H1 (cell line): ENCODE data around the gene NELL1. TPM values are rescaled to one million over a fixed set of nuclear protein-coding genes. Genes with fewer than 3 reads are reported as not detected.

Experiments used
- CTCF ChIA-PET: fragments of 300-600 bp; sonication (Branson Sonifier 250); formaldehyde crosslinking; loops from one replicate; lab custom pipeline; 2021; ENCODE audit not compliant: partially characterized antibody; lab: Charles Lee
- POLR2A ChIA-PET: fragments of 300-600 bp; sonication (Branson Sonifier 250); formaldehyde crosslinking; loops from one replicate; lab custom pipeline; 2021; ENCODE audit warnings: inconsistent platforms; ENCODE audit not compliant: partially characterized antibody; lab: Charles Lee
- DNase-seq, 2 experiments: peaks; one replicate each; pipeline versions ENCODE4 v3.0.0 to v3.0.0-alpha.2; 2010 to 2022; ENCODE audit warnings: low spot score in 2 of 2, low read depth in 1 of 2, mixed read lengths in 1 of 2
- FAIRE-seq: peaks from 2 replicates; lab custom pipeline; 2011; peaks lifted over from hg19 to GRCh38; lab: Jason Lieb, UNC
- H2AFZ ChIP-seq: 2 replicates; pipeline ENCODE4 v1.8.1; 2012; ENCODE audit warnings: low read length, inconsistent platforms
- H2AK5ac ChIP-seq: 2 replicates; pipeline ENCODE4 v1.6.1; 2013; ENCODE audit warnings: low read depth, low read length
- H2BK120ac ChIP-seq: replicated peaks from 2 replicates; pipeline ENCODE3; 2013; ENCODE audit warnings: low read depth, low read length, inconsistent platforms
- H2BK12ac ChIP-seq: 2 replicates; pipeline ENCODE4 v1.6.1; 2013; ENCODE audit warnings: low read depth, low read length
- H2BK15ac ChIP-seq: 2 replicates; pipeline ENCODE4 v1.6.1; 2013; ENCODE audit warnings: low read length
- H2BK20ac ChIP-seq: 2 replicates; pipeline ENCODE4 v1.6.1; 2013; ENCODE audit warnings: low read length
- H2BK5ac ChIP-seq: 2 replicates; pipeline ENCODE4 v1.6.1; 2013; ENCODE audit warnings: low read depth, low read length
- H3K14ac ChIP-seq: 2 replicates; pipeline ENCODE4 v1.6.1; 2013; ENCODE audit warnings: inconsistent platforms; ENCODE audit not compliant: insufficient read length
- H3K18ac ChIP-seq: 2 replicates; pipeline ENCODE4 v1.6.1; 2013; ENCODE audit warnings: low read length; ENCODE audit errors: extremely low read depth
- H3K23ac ChIP-seq: 2 replicates; pipeline ENCODE4 v1.6.1; 2013; ENCODE audit warnings: inconsistent platforms; ENCODE audit not compliant: insufficient read length
- H3K23me2 ChIP-seq: 2 replicates; pipeline ENCODE4 v1.6.1; 2013; ENCODE audit warnings: low read depth, low read length
- H3K27ac ChIP-seq: 2 replicates; pipeline ENCODE4 v1.6.1; 2011; ENCODE audit warnings: low read depth, low read length, inconsistent platforms
- H3K27me3 ChIP-seq, 4 experiments: replicated peaks in 1 of 4; 1 replicate in 1 of 4; 2 replicates in 3 of 4; pipeline versions ENCODE4 v1.6.1 to v1.8.1; 2011 to 2013; ENCODE audit warnings: low read length in 3 of 4, mild to moderate bottlenecking in 3 of 4, inconsistent platforms in 2 of 4, mixed read lengths in 2 of 4, moderate library complexity in 1 of 4; ENCODE audit not compliant: control insufficient read depth in 3 of 4, insufficient read depth in 3 of 4; ENCODE audit errors: extremely low read depth in 1 of 4
- H3K36me3 ChIP-seq, 4 experiments: 2 replicates each; pipeline versions ENCODE4 v1.6.1 to v1.8.1; 2011 to 2013; ENCODE audit warnings: mild to moderate bottlenecking in 4 of 4, low read length in 3 of 4, moderate library complexity in 2 of 4, control low read depth in 1 of 4, inconsistent platforms in 1 of 4; ENCODE audit not compliant: insufficient read depth in 4 of 4, control insufficient read depth in 2 of 4
- H3K4ac ChIP-seq: replicated peaks from 2 replicates; pipeline ENCODE3; 2013; ENCODE audit warnings: low read length, low read depth, mixed read lengths, inconsistent platforms; ENCODE audit not compliant: insufficient read length
- H3K4me1 ChIP-seq, 4 experiments: replicated peaks in 1 of 4; 1 replicate in 1 of 4; 2 replicates in 3 of 4; pipeline versions ENCODE4 v1.6.1 to v1.8.1; 2011 to 2013; ENCODE audit warnings: low read length in 3 of 4, inconsistent platforms in 2 of 4, mixed read lengths in 1 of 4; ENCODE audit not compliant: insufficient read depth in 4 of 4, control insufficient read depth in 3 of 4
- H3K4me2 ChIP-seq, 2 experiments: 2 replicates each; pipeline versions ENCODE4 v1.6.1 to v1.8.1; 2011 to 2013; ENCODE audit warnings: low read depth in 2 of 2, low read length in 2 of 2, control low read depth in 1 of 2, inconsistent platforms in 1 of 2, mild to moderate bottlenecking in 1 of 2; ENCODE audit not compliant: insufficient read depth in 1 of 2
- H3K4me3 ChIP-seq, 4 experiments: fragments of 200-600, 300-600 bp in 1 of 4; sonication (generic), shearing (Covaris generic), sonication (Bioruptor Twin) in 1 of 4; 2 replicates each; pipeline versions ENCODE4 v1.5.1 to v1.8.1; 2011 to 2016; ENCODE audit warnings: low read length in 4 of 4, low read depth in 3 of 4, control low read depth in 2 of 4, inconsistent platforms in 2 of 4, mild to moderate bottlenecking in 2 of 4, mixed read lengths in 1 of 4, moderate library complexity in 1 of 4; ENCODE audit not compliant: insufficient read depth in 2 of 4; ENCODE audit errors: extremely low read depth in 1 of 4
- H3K56ac ChIP-seq: replicated peaks from 2 replicates; pipeline ENCODE3; 2013; ENCODE audit warnings: low read depth, mild to moderate bottlenecking, mixed read lengths, low read length, inconsistent platforms; ENCODE audit not compliant: insufficient read length
- H3K79me1 ChIP-seq: 2 replicates; pipeline ENCODE4 v1.6.1; 2013; ENCODE audit warnings: low read depth, low read length, control low read depth
- H3K79me2 ChIP-seq, 2 experiments: 2 replicates each; pipeline versions ENCODE4 v1.6.1 to v1.8.1; 2012 to 2013; ENCODE audit warnings: low read length in 2 of 2, mild to moderate bottlenecking in 2 of 2, inconsistent platforms in 1 of 2; ENCODE audit not compliant: insufficient read depth in 2 of 2, control insufficient read depth in 1 of 2
- H3K9ac ChIP-seq, 4 experiments: replicated peaks in 1 of 4; 1 replicate in 1 of 4; 2 replicates in 3 of 4; pipeline versions ENCODE4 v1.6.1 to v1.8.1; 2011 to 2013; ENCODE audit warnings: low read depth in 3 of 4, low read length in 3 of 4, control low read depth in 2 of 4, mild to moderate bottlenecking in 2 of 4, moderate library complexity in 2 of 4, inconsistent platforms in 1 of 4; ENCODE audit errors: extremely low read depth in 1 of 4
- H3K9me3 ChIP-seq, 2 experiments: 2 replicates each; pipeline versions ENCODE4 v1.6.1 to v1.8.1; 2012 to 2013; ENCODE audit warnings: mild to moderate bottlenecking in 2 of 2, moderate library complexity in 2 of 2, control low read depth in 1 of 2, inconsistent platforms in 1 of 2, low read depth in 1 of 2, low read length in 1 of 2, mixed read lengths in 1 of 2; ENCODE audit not compliant: insufficient read depth in 2 of 2
- H4K20me1 ChIP-seq, 2 experiments: replicated peaks in 1 of 2; 2 replicates each; pipeline versions ENCODE3 to v1.8.1; 2011 to 2013; ENCODE audit warnings: inconsistent platforms in 2 of 2, low read length in 2 of 2, mild to moderate bottlenecking in 1 of 2; ENCODE audit not compliant: insufficient read depth in 2 of 2, control insufficient read depth in 1 of 2
- H4K5ac ChIP-seq: 2 replicates; pipeline ENCODE4 v1.6.1; 2013; ENCODE audit warnings: low read length, low read depth, mixed read lengths, inconsistent platforms; ENCODE audit not compliant: insufficient read length
- H4K8ac ChIP-seq: 2 replicates; pipeline ENCODE4 v1.8.0; 2013; ENCODE audit warnings: mild to moderate bottlenecking, moderate library complexity, low read length, inconsistent platforms; ENCODE audit not compliant: insufficient read depth; ENCODE audit errors: extremely low read depth
- H4K91ac ChIP-seq: replicated peaks from 2 replicates; pipeline ENCODE3; 2013; ENCODE audit warnings: low read length, mixed read lengths, inconsistent platforms; ENCODE audit not compliant: insufficient read length
- ASH2L ChIP-seq: fragments of 200-600, 300-600 bp; sonication (generic); IDR thresholded peaks from one replicate; pipeline ENCODE4 v1.7.1; 2017; ENCODE audit warnings: low read length
- CBX5 ChIP-seq: fragments of 300-800, 300-1000 bp; sonication (generic); IDR thresholded peaks from 2 replicates; pipeline ENCODE4 v1.7.1; 2016; ENCODE audit warnings: antibody characterized with exemption, low read length, low read depth
- CREB1 ChIP-seq: IDR thresholded peaks from 2 replicates; pipeline ENCODE4 v1.6.1; 2012; ENCODE audit warnings: inconsistent platforms
- EGR1 ChIP-seq: IDR thresholded peaks from 2 replicates; pipeline ENCODE4 v1.6.1; 2011; ENCODE audit warnings: low read depth, low read length, borderline replicate concordance
- HDAC2 ChIP-seq, 2 experiments: fragments of 300-600 bp in 1 of 2; sonication (generic) in 1 of 2; IDR thresholded peaks; 2 replicates each; pipeline ENCODE4 v1.6.1; 2011 to 2012; ENCODE audit warnings: low read depth in 2 of 2, low read length in 2 of 2, mild to moderate bottlenecking in 2 of 2, moderate library complexity in 2 of 2, borderline replicate concordance in 1 of 2, inconsistent platforms in 1 of 2
- JUND ChIP-seq: IDR thresholded peaks from 2 replicates; pipeline ENCODE4 v1.6.1; 2011; ENCODE audit warnings: mild to moderate bottlenecking, improper control_type of control experiment, low read length
- MAFK ChIP-seq: IDR thresholded peaks from 2 replicates; pipeline ENCODE4 v1.6.1; 2012; ENCODE audit warnings: low read depth, mild to moderate bottlenecking, improper control_type of control experiment, low read length
- PHF8 ChIP-seq: fragments of 200-600 bp; sonication (generic); conservative IDR thresholded peaks from 2 replicates; pipeline ENCODE4 v1.7.1; 2012; ENCODE audit warnings: low read depth, mild to moderate bottlenecking, inconsistent platforms, low read length, moderate library complexity
- SAP30 ChIP-seq: fragments of 300-600 bp; sonication (generic); IDR thresholded peaks from 2 replicates; pipeline ENCODE4 v1.7.1; 2012; ENCODE audit warnings: low read length, moderate library complexity, mild to moderate bottlenecking, inconsistent platforms; ENCODE audit not compliant: insufficient read depth, insufficient replicate concordance
- SIN3A ChIP-seq, 2 experiments: IDR thresholded peaks in 1 of 2; conservative IDR thresholded peaks in 1 of 2; 2 replicates each; pipeline ENCODE4 v1.6.1; 2011 to 2012; ENCODE audit warnings: low read length in 2 of 2, improper control_type of control experiment in 1 of 2, low read depth in 1 of 2, mild to moderate bottlenecking in 1 of 2
- SIRT6 ChIP-seq: IDR thresholded peaks from one replicate; pipeline ENCODE4 v1.7.1; 2012; ENCODE audit warnings: low read length, inconsistent platforms
- TAF7 ChIP-seq: optimal IDR thresholded peaks from 2 replicates; pipeline ENCODE3; 2011; ENCODE audit warnings: low read depth, mild to moderate bottlenecking, inconsistent platforms, low read length, moderate library complexity, borderline replicate concordance
- TCF12 ChIP-seq: IDR thresholded peaks from 2 replicates; pipeline ENCODE4 v1.6.1; 2011; ENCODE audit warnings: low read depth, mild to moderate bottlenecking, low read length
- TEAD4 ChIP-seq: IDR thresholded peaks from 2 replicates; pipeline ENCODE4 v1.6.1; 2012; ENCODE audit warnings: low read depth, low read length, inconsistent platforms, mixed read lengths
- WGBS, 2 experiments: shearing (Covaris generic) in 1 of 2; methylation state at CpG; one replicate each; pipeline versions ENCODE4 v1.1.6 to v1.1.7; 2013 to 2015; ENCODE audit warnings: low lambda C conversion rate in 2 of 2, mixed read lengths in 2 of 2, inconsistent platforms in 1 of 2, low coverage in 1 of 2, missing lambda C conversion rate in 1 of 2; ENCODE audit not compliant: insufficient replicate concordance in 2 of 2, insufficient coverage in 1 of 2, insufficient read length in 1 of 2; ENCODE audit errors: extremely low coverage in 1 of 2, missing lambda C conversion rate in 1 of 2; 5-methylcytosine and 5-hydroxymethylcytosine counted together
- polyA plus RNA-seq, 7 experiments: library from polyadenylated mRNA; depleted of rRNA in 3 of 7; stranded (reverse) in 5 of 7; unstranded in 2 of 7; fragments of >200 nt in 5 of 7; fragments of 200-250 nt in 2 of 7; gene quantifications; 1 replicate in 5 of 7; 2 replicates in 1 of 7; 4 replicates in 1 of 7; pipeline versions ENCODE4 v1.2.1 to v1.2.3, GENCODE V29; 2011 to 2013; ENCODE audit warnings: missing spikeins in 2 of 7, mixed read lengths in 2 of 7
- total RNA-seq: library from RNA; stranded (reverse); fragmentation: NEBNext Ultra II Directional; extraction: Animal tissue kit (Norgen Biotek cat#: 25700); gene quantifications from 2 replicates; pipeline ENCODE4 v1.2.1, GENCODE V29; 2021

Gene NELL1
- total and polyA plus RNA-seq, 2 of the 8 experiments (the other 6 are each of a cell fraction or from before 2014, with no cell fraction given): 0.21 TPM; not detected in 1

- Histone ChIP-seq H3K4ac (no peak overlapping the region), H3K18ac (no peak overlapping the region), H3K4me1 (0 out of 7 replicates have a peak, but pooled peaks cover 0 to 3% (median 0%) of the 10 kb centered on the region in 4 experiments), H3K14ac (no peak overlapping the region), H3K23ac (no peak overlapping the region), H4K5ac (no peak overlapping the region), H4K91ac (no peak overlapping the region), H2BK12ac (no peak overlapping the region), H2BK120ac (no peak overlapping the region)
- CTCF ChIA-PET: interaction anchor here (1.4 kb wide), 1 partner anchor 111 kb away, joined by 3 read pairs; no protein-coding TSS in a partner anchor
- FAIRE-seq: no peak
- TF ChIP-seq TCF12 (no peak), SAP30 (no peak), JUND (no peak), TEAD4 (no peak), CBX5 (no peak), SIN3A (conservative IDR thresholded peaks at IDR 0.05 in 1 of 2, IDR thresholded peaks at IDR 0.05 in 1 of 2; ENCODE audit: low read depth in 1 of 2, low read length in 2 of 2) (no peak), CREB1 (no peak), HDAC2 (IDR thresholded peaks at IDR 0.05; ENCODE audit: borderline replicate concordance in 1 of 2, low read depth in 2 of 2, low read length in 2 of 2) (no peak), SIRT6 (no peak), PHF8 (no peak), TAF7 (no peak), MAFK (no peak), ASH2L (no peak), EGR1 (no peak)
- TF ChIP-seq, all 59 proteins: peak for 0
- Histone ChIP-seq H3K9me3 (no peaks in the 10 kb centered on the region), H3K4me2 (no peak overlapping the region), H2BK5ac (no peak overlapping the region), H2AK5ac (no peak overlapping the region), H3K27ac (no peak overlapping the region), H3K4me3 (no peak overlapping the region), H3K23me2 (no peaks in the 10 kb centered on the region), H3K56ac (no peak overlapping the region), H3K27me3 (no peaks in the 10 kb centered on the region), H3K36me3 (no peaks in the 10 kb centered on the region), H3K79me2 (no peaks in the 10 kb centered on the region), H4K8ac (no peak overlapping the region), H2BK20ac (no peak overlapping the region), H2AFZ (no peak overlapping the region), H2BK15ac (no peak overlapping the region), H4K20me1 (no peaks in the 10 kb centered on the region), H3K79me1 (no peaks in the 10 kb centered on the region), H3K9ac (no peak overlapping the region)
- POLR2A ChIA-PET: no interaction called here
- no peak for DNase-seq
- WGBS, 2 experiments: 82% methylated on average over 1 of the region's 1 CpG; no CpG with 5 or more reads in 1 of the 2 experiments
These were observed 732.1 kb downstream of the NELL1 start for GRCh38 chr11:21401496-21401895.
